GM12873 (cell line): ENCODE data around the gene MYCN.

Source experiments
- CTCF ChIP-seq: IDR thresholded peaks from 2 replicates; pipeline ENCODE4 v1.5.1; 2012; ENCODE audit warnings: low read depth, mild to moderate bottlenecking, moderate library complexity, low read length, control low read depth; ENCODE audit not compliant: insufficient read depth; ENCODE audit errors: missing control alignments

Gene MYCN

GRCh38 chr2:15895615-15896469, 44.5 kb upstream of the MYCN start:
- no peak for TF ChIP-seq CTCF

- no peak for TF ChIP-seq CTCF
Measured at GRCh38 chr2:15896859-15897258, 43.5 kb upstream of the MYCN start.

GRCh38 chr2:15897431-15898098, 42.8 kb upstream of the MYCN start:
- TF ChIP-seq CTCF = no peak

- no peak for TF ChIP-seq CTCF
Measured at GRCh38 chr2:15899327-15899612, 41.1 kb upstream of the MYCN start.

GRCh38 chr2:15899751-15900493, 40.4 kb upstream of the MYCN start:
- no peak for TF ChIP-seq CTCF

GRCh38 chr2:15901095-15901807, 39.1 kb upstream of the MYCN start:
- TF ChIP-seq CTCF = no peak

GRCh38 chr2:15901808-15902130, 38.6 kb upstream of the MYCN start:
- no peak for TF ChIP-seq CTCF
